Measurements from ENCODE around the gene BMP3. TPM values are rescaled to one million over a fixed set of nuclear protein-coding genes. Genes with fewer than 3 reads are reported as not detected.

The BMP3 gene
- polyA plus RNA-seq, 1 of the 3 experiments (the other 2 are of a cell fraction), result 0.12 TPM

DNA sequence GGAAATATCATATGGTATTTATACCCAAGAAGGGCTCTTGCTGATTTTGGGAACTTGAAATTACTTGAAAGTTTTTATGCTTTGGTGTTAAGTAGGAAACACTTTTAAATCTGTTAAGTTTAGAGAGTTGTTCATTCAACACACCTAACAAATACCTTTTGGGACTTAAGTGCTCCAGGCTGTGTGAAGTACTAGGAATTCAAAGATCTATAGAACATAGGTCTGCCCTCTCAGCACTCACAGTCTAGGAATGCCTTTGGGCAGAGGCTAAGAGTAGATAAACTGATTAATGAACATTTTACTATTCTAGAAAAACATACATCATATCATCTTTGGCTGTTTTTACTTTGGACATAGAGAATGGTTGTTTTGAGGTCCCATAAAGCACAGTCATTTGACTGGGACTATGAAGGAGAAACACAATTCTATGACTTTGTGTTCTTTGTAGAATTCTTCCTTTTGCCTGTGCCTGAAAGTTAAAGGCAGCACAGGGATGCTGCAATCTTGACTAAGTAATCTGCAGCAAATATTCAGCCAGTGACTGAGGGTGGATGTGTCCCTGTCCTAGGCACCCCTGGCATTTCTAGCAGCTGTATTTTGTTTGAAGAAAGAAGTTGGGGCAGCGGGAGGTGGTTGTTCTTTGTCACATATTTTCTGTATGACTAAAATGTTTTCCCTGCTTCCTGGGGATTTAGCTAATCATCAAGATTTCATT is 8.3 kb downstream of the BMP3 start:
- ChIA-PET CTCF (interaction anchor here (1.0 to 2.4 kb wide), 11 partner anchors 8 to 677 kb away, joined by 3 to 26 read pairs (median 6); partner anchors contain the start of gene BMP3), POLR2A (no interaction called here)
- no peaks in the 10 kb centered on the region for H3F3A ChIP-seq (replicated peaks; ENCODE audit: insufficient read depth)

DNA sequence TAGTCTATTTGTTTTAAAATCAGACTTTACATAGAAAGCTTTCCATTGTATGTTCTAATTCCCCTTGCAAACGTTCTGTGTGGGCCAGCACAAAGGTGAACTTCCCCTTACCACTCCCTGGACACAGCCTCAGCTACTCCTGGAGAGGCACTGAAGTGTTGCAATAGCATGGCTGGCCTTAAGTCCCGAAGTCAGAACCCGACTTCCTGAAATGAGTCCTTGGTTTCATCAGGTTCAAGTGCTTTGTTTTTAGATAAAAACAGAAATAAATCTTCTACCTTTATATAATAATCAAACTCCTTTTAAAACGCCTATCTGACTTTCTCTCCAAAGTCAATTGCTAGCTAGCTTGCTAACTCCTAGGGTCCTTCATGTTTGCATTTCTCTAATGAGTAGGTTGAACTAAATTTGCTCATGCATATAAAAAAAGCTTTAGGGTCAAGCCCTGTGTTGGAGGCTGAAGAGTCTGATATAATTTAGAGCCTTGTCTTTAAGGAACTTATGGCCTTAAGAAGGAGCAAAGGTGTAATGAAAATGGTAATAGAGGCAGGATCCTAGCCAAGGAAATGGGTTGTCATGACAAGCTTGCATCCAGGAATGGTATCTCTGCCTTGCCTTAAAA is 9.0 kb downstream of the BMP3 start:
- Histone ChIP-seq H3K9ac (no peak overlapping the region), H3K79me2 (ENCODE audit: insufficient read depth) (no peaks in the 10 kb centered on the region), H3K27ac (ENCODE audit: low read depth in 2 of 2, low read length in 1 of 2) (no peak overlapping the region), H3K27me3 (ENCODE audit: insufficient read depth) (peaks cover 12% of the 10 kb centered on the region; the same call in 1 of the 2 replicates), H3K36me3 (replicated peaks in 1 of 2; ENCODE audit: control insufficient read depth in 1 of 2, insufficient read depth in 2 of 2, low read length in 1 of 2) (no peaks in the 10 kb centered on the region), H2AFZ (ENCODE audit: low read depth) (no peak overlapping the region), H3K4me1 (ENCODE audit: control insufficient read depth in 1 of 2, insufficient read depth in 2 of 2, low read depth in 1 of 2, low read length in 1 of 2) (no peaks in the 10 kb centered on the region; a peak in 1 of 4 replicates), H3K4me3 (ENCODE audit: low read depth in 2 of 2, low read length in 1 of 2) (no peak overlapping the region), H3K4me2 (no peak overlapping the region), H3F3A (replicated peaks; ENCODE audit: insufficient read depth) (no peaks in the 10 kb centered on the region), H3K9me2 (no peaks in the 10 kb centered on the region), H4K20me1 (ENCODE audit: insufficient read depth) (no peaks in the 10 kb centered on the region), H3K9me3 (no peaks in the 10 kb centered on the region)
- TF ChIP-seq ELF1 (IDR thresholded peaks at IDR 0.05), result no peak
- TF ChIP-seq, protein P1, sequence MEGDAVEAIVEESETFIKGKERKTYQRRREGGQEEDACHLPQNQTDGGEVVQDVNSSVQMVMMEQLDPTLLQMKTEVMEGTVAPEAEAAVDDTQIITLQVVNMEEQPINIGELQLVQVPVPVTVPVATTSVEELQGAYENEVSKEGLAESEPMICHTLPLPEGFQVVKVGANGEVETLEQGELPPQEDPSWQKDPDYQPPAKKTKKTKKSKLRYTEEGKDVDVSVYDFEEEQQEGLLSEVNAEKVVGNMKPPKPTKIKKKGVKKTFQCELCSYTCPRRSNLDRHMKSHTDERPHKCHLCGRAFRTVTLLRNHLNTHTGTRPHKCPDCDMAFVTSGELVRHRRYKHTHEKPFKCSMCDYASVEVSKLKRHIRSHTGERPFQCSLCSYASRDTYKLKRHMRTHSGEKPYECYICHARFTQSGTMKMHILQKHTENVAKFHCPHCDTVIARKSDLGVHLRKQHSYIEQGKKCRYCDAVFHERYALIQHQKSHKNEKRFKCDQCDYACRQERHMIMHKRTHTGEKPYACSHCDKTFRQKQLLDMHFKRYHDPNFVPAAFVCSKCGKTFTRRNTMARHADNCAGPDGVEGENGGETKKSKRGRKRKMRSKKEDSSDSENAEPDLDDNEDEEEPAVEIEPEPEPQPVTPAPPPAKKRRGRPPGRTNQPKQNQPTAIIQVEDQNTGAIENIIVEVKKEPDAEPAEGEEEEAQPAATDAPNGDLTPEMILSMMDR (IDR thresholded peaks at IDR 0.05), result no peak
- no peak for TF ChIP-seq FOXM1 (IDR thresholded peaks at IDR 0.05; ENCODE audit: low read depth)
- no peak for DNase-seq
- WGBS (ENCODE audit: low lambda C conversion rate), result 3% methylated on average over 4 of the region's 4 CpGs
- POLR2A ChIA-PET, result no interaction called here
- CTCF ChIA-PET, result interaction anchor here (0.8 to 2.4 kb wide), 12 partner anchors 9 to 677 kb away, joined by 3 to 26 read pairs (median 6); partner anchors contain the start of gene BMP3

More for the DNA sequence above, 8.3 kb downstream of the BMP3 start:
- no peak overlapping the region for H3K4me2 ChIP-seq
- TF ChIP-seq TEAD4 (IDR thresholded peaks at IDR 0.05; ENCODE audit: borderline replicate concordance, insufficient read depth) (no peak), SMC3 (IDR thresholded peaks at IDR 0.05; ENCODE audit: low read depth, low read length) (no peak), GABPA (IDR thresholded peaks at IDR 0.05; ENCODE audit: low read depth) (no peak), JUND (IDR thresholded peaks at IDR 0.05) (no peak), RCOR1 (IDR thresholded peaks at IDR 0.05; ENCODE audit: low read length) (no peak), SIN3A (IDR thresholded peaks at IDR 0.05; ENCODE audit: borderline replicate concordance, low read depth, low read length) (no peak), NFIC (IDR thresholded peaks at IDR 0.05; ENCODE audit: borderline replicate concordance) (no peak), RXRA (IDR thresholded peaks at IDR 0.05; ENCODE audit: borderline replicate concordance, low read depth) (no peak), EZH2phosphoT487 (IDR thresholded peaks at IDR 0.05; ENCODE audit: borderline replicate concordance, low read depth) (no peak)
- TF ChIP-seq, protein P2, sequence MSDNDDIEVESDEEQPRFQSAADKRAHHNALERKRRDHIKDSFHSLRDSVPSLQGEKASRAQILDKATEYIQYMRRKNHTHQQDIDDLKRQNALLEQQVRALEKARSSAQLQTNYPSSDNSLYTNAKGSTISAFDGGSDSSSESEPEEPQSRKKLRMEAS (IDR thresholded peaks at IDR 0.05; ENCODE audit: low read depth), result no peak
- TF ChIP-seq, protein P3, sequence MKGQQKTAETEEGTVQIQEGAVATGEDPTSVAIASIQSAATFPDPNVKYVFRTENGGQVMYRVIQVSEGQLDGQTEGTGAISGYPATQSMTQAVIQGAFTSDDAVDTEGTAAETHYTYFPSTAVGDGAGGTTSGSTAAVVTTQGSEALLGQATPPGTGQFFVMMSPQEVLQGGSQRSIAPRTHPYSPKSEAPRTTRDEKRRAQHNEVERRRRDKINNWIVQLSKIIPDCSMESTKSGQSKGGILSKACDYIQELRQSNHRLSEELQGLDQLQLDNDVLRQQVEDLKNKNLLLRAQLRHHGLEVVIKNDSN (IDR thresholded peaks at IDR 0.05; ENCODE audit: borderline replicate concordance, low read depth), result no peak
- TF ChIP-seq, protein P4, sequence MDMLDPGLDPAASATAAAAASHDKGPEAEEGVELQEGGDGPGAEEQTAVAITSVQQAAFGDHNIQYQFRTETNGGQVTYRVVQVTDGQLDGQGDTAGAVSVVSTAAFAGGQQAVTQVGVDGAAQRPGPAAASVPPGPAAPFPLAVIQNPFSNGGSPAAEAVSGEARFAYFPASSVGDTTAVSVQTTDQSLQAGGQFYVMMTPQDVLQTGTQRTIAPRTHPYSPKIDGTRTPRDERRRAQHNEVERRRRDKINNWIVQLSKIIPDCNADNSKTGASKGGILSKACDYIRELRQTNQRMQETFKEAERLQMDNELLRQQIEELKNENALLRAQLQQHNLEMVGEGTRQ (IDR thresholded peaks at IDR 0.05; ENCODE audit: borderline replicate concordance, low read depth, low read length), result no peak
- no peaks in the 10 kb centered on the region for H4K20me1 ChIP-seq (ENCODE audit: insufficient read depth)
- H3K79me2 ChIP-seq (ENCODE audit: insufficient read depth), result no peaks in the 10 kb centered on the region
- no peaks in the 10 kb centered on the region; a peak in 1 of 4 replicates for H3K4me1 ChIP-seq (ENCODE audit: control insufficient read depth in 1 of 2, insufficient read depth in 2 of 2, low read depth in 1 of 2, low read length in 1 of 2)
- no peaks in the 10 kb centered on the region for H3K9me2 ChIP-seq
- no peaks in the 10 kb centered on the region for H3K9me3 ChIP-seq
- H2AFZ ChIP-seq (ENCODE audit: low read depth), result no peak overlapping the region
- no peak for DNase-seq
- no peak overlapping the region for H3K4me3 ChIP-seq (ENCODE audit: low read depth in 2 of 2, low read length in 1 of 2)
- peaks cover 18% of the 10 kb centered on the region for H3K27me3 ChIP-seq (ENCODE audit: insufficient read depth)
- 5% methylated on average over 1 of the region's 1 CpG for WGBS (ENCODE audit: low lambda C conversion rate)
- H3K36me3 ChIP-seq (replicated peaks in 1 of 2; ENCODE audit: control insufficient read depth in 1 of 2, insufficient read depth in 2 of 2, low read length in 1 of 2), result no peaks in the 10 kb centered on the region
- no peak overlapping the region for H3K27ac ChIP-seq (ENCODE audit: low read depth in 2 of 2, low read length in 1 of 2)
- no peak overlapping the region for H3K9ac ChIP-seq
